ENCODE results near the gene FOLR3. TPM values are rescaled to one million over a fixed set of nuclear protein-coding genes. Genes with fewer than 3 reads are reported as not detected.

Gene FOLR3
- total and polyA plus RNA-seq, 9 of the 15 experiments (the other 6 are each of a cell fraction or from before 2014, with no cell fraction given), result not detected

DNA sequence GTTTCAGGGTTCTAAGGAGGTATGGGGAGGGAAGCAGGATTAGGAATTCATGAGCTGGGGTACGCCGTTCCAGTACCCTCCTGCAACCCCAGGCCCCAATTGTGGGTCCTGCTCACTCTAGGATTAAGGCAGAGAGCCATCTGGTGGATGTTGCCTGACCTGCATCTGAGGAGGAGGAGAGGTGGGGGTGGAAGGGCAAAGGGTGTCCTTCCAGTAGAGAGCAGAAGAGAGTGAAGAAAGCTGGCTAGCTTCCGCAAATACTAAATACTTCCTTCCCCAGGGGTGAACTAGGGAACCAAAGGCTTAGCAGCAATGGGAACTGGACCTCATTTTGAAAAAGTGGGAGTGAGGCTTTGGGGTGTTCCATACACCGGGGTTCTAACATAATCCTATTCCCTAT is 44.2 kb upstream of the FOLR3 start (continued):
- TF ChIP-seq, protein P1, sequence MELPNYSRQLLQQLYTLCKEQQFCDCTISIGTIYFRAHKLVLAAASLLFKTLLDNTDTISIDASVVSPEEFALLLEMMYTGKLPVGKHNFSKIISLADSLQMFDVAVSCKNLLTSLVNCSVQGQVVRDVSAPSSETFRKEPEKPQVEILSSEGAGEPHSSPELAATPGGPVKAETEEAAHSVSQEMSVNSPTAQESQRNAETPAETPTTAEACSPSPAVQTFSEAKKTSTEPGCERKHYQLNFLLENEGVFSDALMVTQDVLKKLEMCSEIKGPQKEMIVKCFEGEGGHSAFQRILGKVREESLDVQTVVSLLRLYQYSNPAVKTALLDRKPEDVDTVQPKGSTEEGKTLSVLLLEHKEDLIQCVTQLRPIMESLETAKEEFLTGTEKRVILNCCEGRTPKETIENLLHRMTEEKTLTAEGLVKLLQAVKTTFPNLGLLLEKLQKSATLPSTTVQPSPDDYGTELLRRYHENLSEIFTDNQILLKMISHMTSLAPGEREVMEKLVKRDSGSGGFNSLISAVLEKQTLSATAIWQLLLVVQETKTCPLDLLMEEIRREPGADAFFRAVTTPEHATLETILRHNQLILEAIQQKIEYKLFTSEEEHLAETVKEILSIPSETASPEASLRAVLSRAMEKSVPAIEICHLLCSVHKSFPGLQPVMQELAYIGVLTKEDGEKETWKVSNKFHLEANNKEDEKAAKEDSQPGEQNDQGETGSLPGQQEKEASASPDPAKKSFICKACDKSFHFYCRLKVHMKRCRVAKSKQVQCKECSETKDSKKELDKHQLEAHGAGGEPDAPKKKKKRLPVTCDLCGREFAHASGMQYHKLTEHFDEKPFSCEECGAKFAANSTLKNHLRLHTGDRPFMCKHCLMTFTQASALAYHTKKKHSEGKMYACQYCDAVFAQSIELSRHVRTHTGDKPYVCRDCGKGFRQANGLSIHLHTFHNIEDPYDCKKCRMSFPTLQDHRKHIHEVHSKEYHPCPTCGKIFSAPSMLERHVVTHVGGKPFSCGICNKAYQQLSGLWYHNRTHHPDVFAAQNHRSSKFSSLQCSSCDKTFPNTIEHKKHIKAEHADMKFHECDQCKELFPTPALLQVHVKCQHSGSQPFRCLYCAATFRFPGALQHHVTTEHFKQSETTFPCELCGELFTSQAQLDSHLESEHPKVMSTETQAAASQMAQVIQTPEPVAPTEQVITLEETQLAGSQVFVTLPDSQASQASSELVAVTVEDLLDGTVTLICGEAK (IDR thresholded peaks at IDR 0.05), result no peak
- TF ChIP-seq, protein P1 (CRISPR knock-in tag; IDR thresholded peaks at IDR 0.05), result no peak
- TF ChIP-seq TCFL5 (CRISPR knock-in tag; conservative IDR thresholded peaks at IDR 0.05) (no peak), SAFB (IDR thresholded peaks at IDR 0.05; ENCODE audit: borderline replicate concordance, low read depth, low read length) (no peak), MECOM (CRISPR knock-in tag; IDR thresholded peaks at IDR 0.05) (no peak), KHSRP (IDR thresholded peaks at IDR 0.05) (no peak), CHD2 (IDR thresholded peaks at IDR 0.05; ENCODE audit: low read depth, low read length) (no peak), HNRNPK (IDR thresholded peaks at IDR 0.05; ENCODE audit: low read depth, low read length, poor library complexity, severe bottlenecking) (no peak), SPI1 (IDR thresholded peaks at IDR 0.05; ENCODE audit: borderline replicate concordance, low read depth, low read length) (peak; percentile 77), NCOR1 (IDR thresholded peaks at IDR 0.05) (no peak), NBN (IDR thresholded peaks at IDR 0.05; ENCODE audit: low read depth) (0 out of 2 replicates have a peak, but pooled peaks have one; percentile 72), CTCFL (IDR thresholded peaks at IDR 0.05; ENCODE audit: borderline replicate concordance, insufficient read depth, low read depth, low read length, poor library complexity, severe bottlenecking) (peak; percentile 24), HDAC1 (IDR thresholded peaks at IDR 0.05) (no peak), ZNF785 (CRISPR knock-in tag; IDR thresholded peaks at IDR 0.05) (no peak), WHSC1 (IDR thresholded peaks at IDR 0.05; ENCODE audit: low read length) (no peak), SRSF3 (IDR thresholded peaks at IDR 0.05; ENCODE audit: insufficient read depth, low read length) (no peak), CBFB (CRISPR knock-in tag; IDR thresholded peaks at IDR 0.05) (peak; percentile 45; the same call in 1 of the 2 replicates), STAG1 (CRISPR knock-in tag; IDR thresholded peaks at IDR 0.05; ENCODE audit: borderline replicate concordance) (no peak; the same call in 1 of the 2 replicates), SUPT5H (IDR thresholded peaks at IDR 0.05) (no peak), ZNF175 (CRISPR knock-in tag; IDR thresholded peaks at IDR 0.05; ENCODE audit: low read depth) (no peak)
